Stomach (tissue), 9 donors: ENCODE data around the gene ABI3BP. TPM values are rescaled to one million over a fixed set of nuclear protein-coding genes. Genes with fewer than 3 reads are reported as not detected.

ENCODE experiments used
- DNase-seq, 2 donors: peaks; one replicate each; pipeline versions ENCODE4 v3.0.0 to v3.0.0-alpha.2; 2013 to 2019
- H3K27ac ChIP-seq, 5 donors: fragments of 200-600 bp in 4 of 5; sonication (generic) in 4 of 5; one replicate each; pipeline ENCODE4 v1.5.1; 2013 to 2019; ENCODE audit warnings: mild to moderate bottlenecking in 1 of 5, moderate library complexity in 1 of 5
- H3K27me3 ChIP-seq, 3 donors: fragments of 200-600 bp; sonication (generic); one replicate each; pipeline ENCODE4 v1.5.1; 2017 to 2019; ENCODE audit warnings: mixed run types in 1 of 3
- H3K36me3 ChIP-seq, 4 donors: fragments of 200-600 bp; sonication (generic); 1 replicate in 3 of 4; 2 replicates in 1 of 4; pipeline ENCODE4 v1.5.1; 2016 to 2019
- H3K4me1 ChIP-seq, 4 donors: fragments of 200-600 bp; sonication (generic); one replicate each; pipeline ENCODE4 v1.5.1; 2016 to 2019
- H3K4me3 ChIP-seq, 4 donors: fragments of 200-600 bp; sonication (generic) in 3 of 4; one replicate each; pipeline ENCODE4 v1.5.1; 2016 to 2019; ENCODE audit warnings: mild to moderate bottlenecking in 1 of 4
- H3K9me3 ChIP-seq, 4 donors: fragments of 200-600 bp; sonication (generic); one replicate each; pipeline ENCODE4 v1.5.1; 2016 to 2019
- EP300 ChIP-seq: sonication (generic); formaldehyde crosslinking; IDR thresholded peaks from one replicate; pipeline ENCODE4 v1.6.1; 2017; ENCODE audit warnings: antibody characterized with exemption
- POLR2A ChIP-seq, 4 donors: fragments of 450-650 bp; IDR thresholded peaks; one replicate each; pipeline ENCODE4 v1.6.1; 2016; ENCODE audit warnings: antibody characterized with exemption in 4 of 4, control low read depth in 2 of 4, mild to moderate bottlenecking in 1 of 4, moderate library complexity in 1 of 4
- POLR2AphosphoS5 ChIP-seq, 3 donors: sonication (generic); formaldehyde crosslinking; IDR thresholded peaks; one replicate each; pipeline ENCODE4 v1.6.1; 2016; ENCODE audit warnings: antibody characterized with exemption in 3 of 3
- WGBS, 5 donors: extraction: QIAGEN DNeasy Blood & Tissue Kit in 3 of 5; methylation state at CpG; one replicate each; pipeline versions ENCODE4 v1.1.5 to v1.1.7; 2013 to 2018; 5-methylcytosine and 5-hydroxymethylcytosine counted together
- intact Hi-C: fragments of 100-400 bp; cut with DNase I; formaldehyde crosslinking; loops from one replicate; pipeline ENCODE4 v1.15.1; 2023; ENCODE audit warnings: low total_unique reads
- polyA plus RNA-seq, 3 donors: library from polyadenylated mRNA; stranded (reverse); fragments of 200-250 nt; gene quantifications; one replicate each; pipeline ENCODE4 v1.2.3, GENCODE V29; 2013
- total RNA-seq, 5 donors: library from RNA; depleted of rRNA; stranded (reverse); fragments of >200 nt; gene quantifications; one replicate each; pipeline versions ENCODE4 v1.1.0 to v1.2.3, GENCODE V29; 2014 to 2016
- TF ChIP-seq, protein P1 (sequence below), 7 experiments: fragments of 450-650 bp in 4 of 7; fragments of 200-600 bp in 3 of 7; sonication (generic) in 3 of 7; IDR thresholded peaks; one replicate each; pipeline ENCODE4 v1.5.1; 2016 to 2019; ENCODE audit warnings: antibody characterized with exemption in 7 of 7, control low read depth in 2 of 7, mild to moderate bottlenecking in 1 of 7
- donor health status: healthy with polysubstance abuse.
- donor health status: Bipolar disorder and iron deficiency.
- donor health status: healthy.

ABI3BP gene
- total and polyA plus RNA-seq, 8 donors = 1.5 to 252 (median 21.7) TPM

- intact Hi-C loops = no loop called here
- Histone ChIP-seq H3K4me3 (no peak overlapping the region), H3K27ac (no peak overlapping the region), H3K36me3 (peaks cover 0 to 19% (median 0%) of the 10 kb centered on the region in 4 donors), H3K9me3 (no peaks in the 10 kb centered on the region), H3K4me1 (no peaks in the 10 kb centered on the region), H3K27me3 (no peaks in the 10 kb centered on the region)
- WGBS, 5 donors = 59 to 77% (median 62%) methylated on average over 8 of the region's 8 CpGs
- DNase-seq = no peak
- no peak for TF ChIP-seq POLR2A (IDR thresholded peaks at IDR 0.05)
- TF ChIP-seq EP300 = no peak
- TF ChIP-seq, protein P1, sequence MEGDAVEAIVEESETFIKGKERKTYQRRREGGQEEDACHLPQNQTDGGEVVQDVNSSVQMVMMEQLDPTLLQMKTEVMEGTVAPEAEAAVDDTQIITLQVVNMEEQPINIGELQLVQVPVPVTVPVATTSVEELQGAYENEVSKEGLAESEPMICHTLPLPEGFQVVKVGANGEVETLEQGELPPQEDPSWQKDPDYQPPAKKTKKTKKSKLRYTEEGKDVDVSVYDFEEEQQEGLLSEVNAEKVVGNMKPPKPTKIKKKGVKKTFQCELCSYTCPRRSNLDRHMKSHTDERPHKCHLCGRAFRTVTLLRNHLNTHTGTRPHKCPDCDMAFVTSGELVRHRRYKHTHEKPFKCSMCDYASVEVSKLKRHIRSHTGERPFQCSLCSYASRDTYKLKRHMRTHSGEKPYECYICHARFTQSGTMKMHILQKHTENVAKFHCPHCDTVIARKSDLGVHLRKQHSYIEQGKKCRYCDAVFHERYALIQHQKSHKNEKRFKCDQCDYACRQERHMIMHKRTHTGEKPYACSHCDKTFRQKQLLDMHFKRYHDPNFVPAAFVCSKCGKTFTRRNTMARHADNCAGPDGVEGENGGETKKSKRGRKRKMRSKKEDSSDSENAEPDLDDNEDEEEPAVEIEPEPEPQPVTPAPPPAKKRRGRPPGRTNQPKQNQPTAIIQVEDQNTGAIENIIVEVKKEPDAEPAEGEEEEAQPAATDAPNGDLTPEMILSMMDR (IDR thresholded peaks at IDR 0.05) = no peak
- no peak for TF ChIP-seq POLR2AphosphoS5 (IDR thresholded peaks at IDR 0.05)
These were observed 148.9 kb downstream of the ABI3BP start for GRCh38 chr3:100844063-100844936.

DNA sequence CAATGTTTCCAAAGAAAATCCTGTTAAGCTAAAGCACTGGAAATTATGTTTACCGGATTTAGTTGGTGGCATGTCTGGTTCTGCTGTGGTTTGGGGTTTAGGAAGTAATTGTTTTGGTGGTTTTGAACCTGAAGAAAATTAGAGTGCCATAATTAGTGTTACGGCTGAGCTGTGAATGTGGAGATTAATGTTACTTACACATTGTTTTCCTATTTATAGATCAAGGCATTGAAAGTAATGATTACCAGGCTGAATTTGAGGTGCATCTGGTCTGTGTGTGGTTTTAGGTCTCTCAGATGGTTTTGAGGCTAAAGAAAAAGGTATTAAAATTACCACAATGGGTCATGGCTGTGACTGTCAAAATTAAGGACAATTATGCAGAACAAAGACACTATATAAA, 155.1 kb downstream of the ABI3BP start:
- H3K4me1 ChIP-seq = no peaks in the 10 kb centered on the region
- intact Hi-C loops = no loop called here
- H3K27me3 ChIP-seq = no peaks in the 10 kb centered on the region
- no peak overlapping the region for H3K4me3 ChIP-seq
- no peaks in the 10 kb centered on the region for H3K9me3 ChIP-seq
- DNase-seq = no peak
- 62 to 79% (median 77%) methylated on average over 2 of the region's 2 CpGs for WGBS, 5 donors
- peaks cover 0 to 20% (median 0%) of the 10 kb centered on the region in 4 donors for H3K36me3 ChIP-seq
- no peak overlapping the region for H3K27ac ChIP-seq
- TF ChIP-seq EP300 = no peak
- TF ChIP-seq, protein P1 (IDR thresholded peaks at IDR 0.05) = no peak

GRCh38 chr3:100836661-100837060, 156.6 kb downstream of the ABI3BP start:
- no peak for DNase-seq
- no peaks in the 10 kb centered on the region for H3K4me1 ChIP-seq
- TF ChIP-seq EP300 (no peak), POLR2AphosphoS5 (IDR thresholded peaks at IDR 0.05) (no peak), POLR2A (IDR thresholded peaks at IDR 0.05) (no peak)
- TF ChIP-seq, protein P1 (IDR thresholded peaks at IDR 0.05) = no peak
- no peaks in the 10 kb centered on the region for H3K27me3 ChIP-seq
- H3K9me3 ChIP-seq = no peaks in the 10 kb centered on the region
- H3K4me3 ChIP-seq = no peak overlapping the region
- H3K27ac ChIP-seq = no peak overlapping the region
- peaks cover 0 to 14% (median 0%) of the 10 kb centered on the region in 4 donors for H3K36me3 ChIP-seq
- 85 to 98% (median 94%) methylated on average over 1 of the region's 1 CpG for whole genome bisulfite sequencing, 5 donors
- intact Hi-C loops = no loop called here

GRCh38 chr3:100834332-100834731, 158.9 kb downstream of the ABI3BP start:
- Histone ChIP-seq H3K9me3 (no peaks in the 10 kb centered on the region), H3K27me3 (no peaks in the 10 kb centered on the region), H3K27ac (no peak overlapping the region), H3K4me3 (no peak overlapping the region), H3K36me3 (peaks cover 0 to 7% (median 0%) of the 10 kb centered on the region in 4 donors), H3K4me1 (no peaks in the 10 kb centered on the region)
- no peak for DNase-seq
- WGBS, 5 donors = 82 to 89% (median 86%) methylated on average over 5 of the region's 5 CpGs
- intact Hi-C loops = no loop called here
- no peak for TF ChIP-seq POLR2AphosphoS5 (IDR thresholded peaks at IDR 0.05)
- TF ChIP-seq, protein P1 (IDR thresholded peaks at IDR 0.05) = no peak
- TF ChIP-seq EP300 = no peak
- no peak for TF ChIP-seq POLR2A (IDR thresholded peaks at IDR 0.05)
